PC-9 (cell line): ENCODE data around the gene ADRA2B. TPM values are rescaled to one million over a fixed set of nuclear protein-coding genes. Genes with fewer than 3 reads are reported as not detected.

Experiments
- BruUV-seq: library from RNA; stranded (reverse); fragments of 400-500 nt; replicated peaks from 2 replicates; lab custom pipeline; 2021; lab: Mats Ljungman, UMichigan
- CTCF ChIA-PET: fragments of 300-600 bp; sonication (Branson Sonifier 250); formaldehyde crosslinking; loops from one replicate; lab custom pipeline; 2022; ENCODE audit warnings: antibody characterized with exemption; lab: Charles Lee
- POLR2A ChIA-PET: fragments of 300-600 bp; sonication (Branson Sonifier 250); formaldehyde crosslinking; loops from one replicate; lab custom pipeline; 2022; ENCODE audit warnings: antibody characterized with exemption; ENCODE audit not compliant: unreplicated experiment; lab: Charles Lee
- DNase-seq, 2 experiments: peaks; one replicate each; pipeline versions ENCODE4 v3.0.0 to v3.0.0-alpha.2; 2015 to 2022; ENCODE audit warnings: mixed read lengths in 1 of 2
- H2AFZ ChIP-seq: fragments of 200-600 bp; sonication (generic); 2 replicates; pipeline ENCODE4 v1.8.1; 2017; ENCODE audit warnings: antibody characterized with exemption
- H3F3A ChIP-seq: fragments of 200-600 bp; sonication (generic); 2 replicates; pipeline ENCODE4 v1.8.1; 2017; ENCODE audit warnings: antibody characterized with exemption, mild to moderate bottlenecking, low read depth; ENCODE audit not compliant: insufficient read depth
- H3K27ac ChIP-seq: fragments of 200-600 bp; sonication (generic); 2 replicates; pipeline ENCODE4 v1.6.1; 2016; ENCODE audit warnings: mixed run types
- H3K27me3 ChIP-seq: fragments of 200-600 bp; sonication (generic); 2 replicates; pipeline ENCODE4 v1.6.1; 2016; ENCODE audit warnings: low read depth, mixed run types; ENCODE audit not compliant: insufficient read depth
- H3K36me3 ChIP-seq: fragments of 200-600 bp; sonication (generic); 2 replicates; pipeline ENCODE4 v1.6.1; 2016; ENCODE audit warnings: low read depth, mixed run types
- H3K4me1 ChIP-seq: fragments of 200-600 bp; sonication (generic); replicated peaks from 2 replicates; pipeline ENCODE4 v1.6.1; 2016; ENCODE audit warnings: mixed run types; ENCODE audit not compliant: insufficient read depth
- H3K4me2 ChIP-seq: fragments of 200-600 bp; sonication (generic); 2 replicates; pipeline ENCODE4 v1.6.1; 2017; ENCODE audit warnings: mixed run types
- H3K4me3 ChIP-seq: fragments of 200-600 bp; sonication (generic); 2 replicates; pipeline ENCODE4 v1.6.1; 2016; ENCODE audit warnings: mixed run types
- H3K79me2 ChIP-seq: fragments of 200-600 bp; sonication (generic); 2 replicates; pipeline ENCODE4 v1.6.1; 2017; ENCODE audit warnings: low read depth, mixed run types
- H3K9me2 ChIP-seq: fragments of 200-600 bp; sonication (generic); 2 replicates; pipeline ENCODE4 v1.8.1; 2017; ENCODE audit warnings: mild to moderate bottlenecking; ENCODE audit not compliant: insufficient read depth
- H3K9me3 ChIP-seq: fragments of 200-600 bp; sonication (generic); 2 replicates; pipeline ENCODE4 v1.8.1; 2016; ENCODE audit warnings: low read depth; ENCODE audit not compliant: insufficient read depth
- H4K20me1 ChIP-seq: fragments of 200-600 bp; sonication (generic); 2 replicates; pipeline ENCODE4 v1.8.1; 2017; ENCODE audit not compliant: insufficient read depth
- CTCF ChIP-seq: fragments of 200-600 bp; sonication (generic); conservative IDR thresholded peaks from 2 replicates; pipeline ENCODE4 v1.6.1; 2017; ENCODE audit warnings: mixed run types, antibody characterized with exemption, mild to moderate bottlenecking, moderate library complexity
- EZH2 ChIP-seq: fragments of 200-600 bp; sonication (generic); IDR thresholded peaks from 2 replicates; pipeline ENCODE4 v1.8.0; 2017; ENCODE audit warnings: antibody characterized with exemption, low read depth
- intact Hi-C: fragments of 100-400 bp; cut with micrococcal nuclease; formaldehyde crosslinking; loops from one replicate; pipeline ENCODE4 v1.10.0; 2022; ENCODE audit not compliant: unreplicated experiment
- total RNA-seq: library from RNA; stranded (reverse); gene quantifications from 2 replicates; pipeline ENCODE4 v1.2.3, GENCODE V29; 2021

The ADRA2B gene
- total RNA-seq, 1 experiment from 2014 or later, result 0.26 TPM

GRCh38 chr2:96106991-96107707 lies 9.2 kb downstream of the ADRA2B start:
- Histone ChIP-seq H3K36me3 (no peaks in the 10 kb centered on the region), H3K79me2 (no peaks in the 10 kb centered on the region), H3K27ac (no peak overlapping the region), H2AFZ (no peak overlapping the region), H3K9me3 (no peaks in the 10 kb centered on the region), H4K20me1 (no peaks in the 10 kb centered on the region), H3K4me1 (no peaks in the 10 kb centered on the region), H3F3A (no peaks in the 10 kb centered on the region), H3K4me2 (no peak overlapping the region), H3K27me3 (peaks cover 25% of the 10 kb centered on the region), H3K4me3 (no peak overlapping the region), H3K9me2 (no peaks in the 10 kb centered on the region)
- intact Hi-C loops, result no loop called here
- POLR2A ChIA-PET, result no interaction called here
- BruUV-seq, result no TSS peak
- TF ChIP-seq CTCF, result no peak
- TF ChIP-seq EZH2, result no peak
- DNase-seq, result no peak
- CTCF ChIA-PET, result no interaction called here

- Histone ChIP-seq H3K79me2 (no peaks in the 10 kb centered on the region), H3K4me2 (no peak overlapping the region), H3K9me2 (no peaks in the 10 kb centered on the region), H3K4me3 (no peak overlapping the region), H3K27me3 (peaks cover 27% of the 10 kb centered on the region), H3F3A (no peaks in the 10 kb centered on the region), H3K9me3 (no peaks in the 10 kb centered on the region), H3K27ac (no peak overlapping the region), H4K20me1 (no peaks in the 10 kb centered on the region), H3K36me3 (no peaks in the 10 kb centered on the region), H2AFZ (no peak overlapping the region), H3K4me1 (no peaks in the 10 kb centered on the region)
- TF ChIP-seq CTCF (no peak), EZH2 (no peak)
- ChIA-PET CTCF (no interaction called here), POLR2A (no interaction called here)
- no TSS peak for BruUV-seq
- intact Hi-C loops, result no loop called here
- DNase-seq, result no peak
Observed at GRCh38 chr2:96105994-96106715, 10.2 kb downstream of the ADRA2B start.

- POLR2A ChIA-PET, result no interaction called here
- intact Hi-C loops, result no loop called here
Observed at GRCh38 chr2:96105152-96105915, 11.0 kb downstream of the ADRA2B start.

More at GRCh38 chr2:96105152-96105915, 11.0 kb downstream of the ADRA2B start:
- CTCF ChIA-PET, result no interaction called here
- Histone ChIP-seq H3K27ac (no peak overlapping the region), H3K9me3 (no peaks in the 10 kb centered on the region), H3K9me2 (no peaks in the 10 kb centered on the region), H3K4me1 (no peaks in the 10 kb centered on the region), H2AFZ (no peak overlapping the region), H3F3A (no peaks in the 10 kb centered on the region), H3K36me3 (no peaks in the 10 kb centered on the region), H3K4me3 (no peak overlapping the region), H4K20me1 (no peaks in the 10 kb centered on the region), H3K4me2 (no peak overlapping the region), H3K79me2 (no peaks in the 10 kb centered on the region), H3K27me3 (peaks cover 21% of the 10 kb centered on the region)
- no TSS peak for BruUV-seq
- no peak for DNase-seq
- TF ChIP-seq CTCF (no peak), EZH2 (no peak)
